H1 (cell line): Measurements from ENCODE around the gene TBC1D22A. TPM values are rescaled to one million over a fixed set of nuclear protein-coding genes. Genes with fewer than 3 reads are reported as not detected.

ENCODE experiments used
- CTCF ChIA-PET: fragments of 300-600 bp; sonication (Branson Sonifier 250); formaldehyde crosslinking; loops from one replicate; lab custom pipeline; 2021; ENCODE audit not compliant: partially characterized antibody; lab: Charles Lee
- POLR2A ChIA-PET: fragments of 300-600 bp; sonication (Branson Sonifier 250); formaldehyde crosslinking; loops from one replicate; lab custom pipeline; 2021; ENCODE audit warnings: inconsistent platforms; ENCODE audit not compliant: partially characterized antibody; lab: Charles Lee
- DNase-seq, 2 experiments: peaks; one replicate each; pipeline versions ENCODE4 v3.0.0 to v3.0.0-alpha.2; 2010 to 2022; ENCODE audit warnings: low spot score in 2 of 2, low read depth in 1 of 2, mixed read lengths in 1 of 2
- FAIRE-seq: peaks from 2 replicates; lab custom pipeline; 2011; peaks lifted over from hg19 to GRCh38; lab: Jason Lieb, UNC
- H2AFZ ChIP-seq: 2 replicates; pipeline ENCODE4 v1.8.1; 2012; ENCODE audit warnings: low read length, inconsistent platforms
- H2AK5ac ChIP-seq: 2 replicates; pipeline ENCODE4 v1.6.1; 2013; ENCODE audit warnings: low read depth, low read length
- H2BK120ac ChIP-seq: replicated peaks from 2 replicates; pipeline ENCODE3; 2013; ENCODE audit warnings: low read depth, low read length, inconsistent platforms
- H2BK12ac ChIP-seq: 2 replicates; pipeline ENCODE4 v1.6.1; 2013; ENCODE audit warnings: low read depth, low read length
- H2BK15ac ChIP-seq: 2 replicates; pipeline ENCODE4 v1.6.1; 2013; ENCODE audit warnings: low read length
- H2BK20ac ChIP-seq: 2 replicates; pipeline ENCODE4 v1.6.1; 2013; ENCODE audit warnings: low read length
- H2BK5ac ChIP-seq: 2 replicates; pipeline ENCODE4 v1.6.1; 2013; ENCODE audit warnings: low read depth, low read length
- H3K14ac ChIP-seq: 2 replicates; pipeline ENCODE4 v1.6.1; 2013; ENCODE audit warnings: inconsistent platforms; ENCODE audit not compliant: insufficient read length
- H3K18ac ChIP-seq: 2 replicates; pipeline ENCODE4 v1.6.1; 2013; ENCODE audit warnings: low read length; ENCODE audit errors: extremely low read depth
- H3K23ac ChIP-seq: 2 replicates; pipeline ENCODE4 v1.6.1; 2013; ENCODE audit warnings: inconsistent platforms; ENCODE audit not compliant: insufficient read length
- H3K23me2 ChIP-seq: 2 replicates; pipeline ENCODE4 v1.6.1; 2013; ENCODE audit warnings: low read depth, low read length
- H3K27ac ChIP-seq: 2 replicates; pipeline ENCODE4 v1.6.1; 2011; ENCODE audit warnings: low read depth, low read length, inconsistent platforms
- H3K27me3 ChIP-seq, 4 experiments: replicated peaks in 1 of 4; 1 replicate in 1 of 4; 2 replicates in 3 of 4; pipeline versions ENCODE4 v1.6.1 to v1.8.1; 2011 to 2013; ENCODE audit warnings: low read length in 3 of 4, mild to moderate bottlenecking in 3 of 4, inconsistent platforms in 2 of 4, mixed read lengths in 2 of 4, moderate library complexity in 1 of 4; ENCODE audit not compliant: control insufficient read depth in 3 of 4, insufficient read depth in 3 of 4; ENCODE audit errors: extremely low read depth in 1 of 4
- H3K36me3 ChIP-seq, 4 experiments: 2 replicates each; pipeline versions ENCODE4 v1.6.1 to v1.8.1; 2011 to 2013; ENCODE audit warnings: mild to moderate bottlenecking in 4 of 4, low read length in 3 of 4, moderate library complexity in 2 of 4, control low read depth in 1 of 4, inconsistent platforms in 1 of 4; ENCODE audit not compliant: insufficient read depth in 4 of 4, control insufficient read depth in 2 of 4
- H3K4ac ChIP-seq: replicated peaks from 2 replicates; pipeline ENCODE3; 2013; ENCODE audit warnings: low read length, low read depth, mixed read lengths, inconsistent platforms; ENCODE audit not compliant: insufficient read length
- H3K4me1 ChIP-seq, 4 experiments: replicated peaks in 1 of 4; 1 replicate in 1 of 4; 2 replicates in 3 of 4; pipeline versions ENCODE4 v1.6.1 to v1.8.1; 2011 to 2013; ENCODE audit warnings: low read length in 3 of 4, inconsistent platforms in 2 of 4, mixed read lengths in 1 of 4; ENCODE audit not compliant: insufficient read depth in 4 of 4, control insufficient read depth in 3 of 4
- H3K4me2 ChIP-seq, 2 experiments: 2 replicates each; pipeline versions ENCODE4 v1.6.1 to v1.8.1; 2011 to 2013; ENCODE audit warnings: low read depth in 2 of 2, low read length in 2 of 2, control low read depth in 1 of 2, inconsistent platforms in 1 of 2, mild to moderate bottlenecking in 1 of 2; ENCODE audit not compliant: insufficient read depth in 1 of 2
- H3K4me3 ChIP-seq, 4 experiments: fragments of 200-600, 300-600 bp in 1 of 4; sonication (generic), shearing (Covaris generic), sonication (Bioruptor Twin) in 1 of 4; 2 replicates each; pipeline versions ENCODE4 v1.5.1 to v1.8.1; 2011 to 2016; ENCODE audit warnings: low read length in 4 of 4, low read depth in 3 of 4, control low read depth in 2 of 4, inconsistent platforms in 2 of 4, mild to moderate bottlenecking in 2 of 4, mixed read lengths in 1 of 4, moderate library complexity in 1 of 4; ENCODE audit not compliant: insufficient read depth in 2 of 4; ENCODE audit errors: extremely low read depth in 1 of 4
- H3K56ac ChIP-seq: replicated peaks from 2 replicates; pipeline ENCODE3; 2013; ENCODE audit warnings: low read depth, mild to moderate bottlenecking, mixed read lengths, low read length, inconsistent platforms; ENCODE audit not compliant: insufficient read length
- H3K79me1 ChIP-seq: 2 replicates; pipeline ENCODE4 v1.6.1; 2013; ENCODE audit warnings: low read depth, low read length, control low read depth
- H3K79me2 ChIP-seq, 2 experiments: 2 replicates each; pipeline versions ENCODE4 v1.6.1 to v1.8.1; 2012 to 2013; ENCODE audit warnings: low read length in 2 of 2, mild to moderate bottlenecking in 2 of 2, inconsistent platforms in 1 of 2; ENCODE audit not compliant: insufficient read depth in 2 of 2, control insufficient read depth in 1 of 2
- H3K9ac ChIP-seq, 4 experiments: replicated peaks in 1 of 4; 1 replicate in 1 of 4; 2 replicates in 3 of 4; pipeline versions ENCODE4 v1.6.1 to v1.8.1; 2011 to 2013; ENCODE audit warnings: low read depth in 3 of 4, low read length in 3 of 4, control low read depth in 2 of 4, mild to moderate bottlenecking in 2 of 4, moderate library complexity in 2 of 4, inconsistent platforms in 1 of 4; ENCODE audit errors: extremely low read depth in 1 of 4
- H3K9me3 ChIP-seq, 2 experiments: 2 replicates each; pipeline versions ENCODE4 v1.6.1 to v1.8.1; 2012 to 2013; ENCODE audit warnings: mild to moderate bottlenecking in 2 of 2, moderate library complexity in 2 of 2, control low read depth in 1 of 2, inconsistent platforms in 1 of 2, low read depth in 1 of 2, low read length in 1 of 2, mixed read lengths in 1 of 2; ENCODE audit not compliant: insufficient read depth in 2 of 2
- H4K20me1 ChIP-seq, 2 experiments: replicated peaks in 1 of 2; 2 replicates each; pipeline versions ENCODE3 to v1.8.1; 2011 to 2013; ENCODE audit warnings: inconsistent platforms in 2 of 2, low read length in 2 of 2, mild to moderate bottlenecking in 1 of 2; ENCODE audit not compliant: insufficient read depth in 2 of 2, control insufficient read depth in 1 of 2
- H4K5ac ChIP-seq: 2 replicates; pipeline ENCODE4 v1.6.1; 2013; ENCODE audit warnings: low read length, low read depth, mixed read lengths, inconsistent platforms; ENCODE audit not compliant: insufficient read length
- H4K8ac ChIP-seq: 2 replicates; pipeline ENCODE4 v1.8.0; 2013; ENCODE audit warnings: mild to moderate bottlenecking, moderate library complexity, low read length, inconsistent platforms; ENCODE audit not compliant: insufficient read depth; ENCODE audit errors: extremely low read depth
- H4K91ac ChIP-seq: replicated peaks from 2 replicates; pipeline ENCODE3; 2013; ENCODE audit warnings: low read length, mixed read lengths, inconsistent platforms; ENCODE audit not compliant: insufficient read length
- EZH2 ChIP-seq: fragments of 200-600 bp; sonication (generic); IDR thresholded peaks from 2 replicates; pipeline ENCODE4 v1.7.1; 2012; ENCODE audit warnings: low read depth, mild to moderate bottlenecking, moderate library complexity, low read length, inconsistent platforms; ENCODE audit not compliant: severe bottlenecking
- GABPA ChIP-seq: IDR thresholded peaks from 2 replicates; pipeline ENCODE4 v1.6.1; 2011; ENCODE audit warnings: mild to moderate bottlenecking, low read length, moderate library complexity, borderline replicate concordance; ENCODE audit not compliant: insufficient read depth
- POLR2A ChIP-seq, 2 experiments: IDR thresholded peaks; 1 replicate in 1 of 2; 2 replicates in 1 of 2; pipeline ENCODE4 v1.6.1; 2011; ENCODE audit warnings: low read depth in 2 of 2, low read length in 2 of 2, mild to moderate bottlenecking in 2 of 2; ENCODE audit errors: control extremely low read depth in 1 of 2
- SP2 ChIP-seq: IDR thresholded peaks from 2 replicates; pipeline ENCODE4 v1.6.1; 2012; ENCODE audit warnings: mild to moderate bottlenecking, low read length, inconsistent platforms
- TAF7 ChIP-seq: optimal IDR thresholded peaks from 2 replicates; pipeline ENCODE3; 2011; ENCODE audit warnings: low read depth, mild to moderate bottlenecking, inconsistent platforms, low read length, moderate library complexity, borderline replicate concordance
- WGBS, 2 experiments: shearing (Covaris generic) in 1 of 2; methylation state at CpG; one replicate each; pipeline versions ENCODE4 v1.1.6 to v1.1.7; 2013 to 2015; ENCODE audit warnings: low lambda C conversion rate in 2 of 2, mixed read lengths in 2 of 2, inconsistent platforms in 1 of 2, low coverage in 1 of 2, missing lambda C conversion rate in 1 of 2; ENCODE audit not compliant: insufficient replicate concordance in 2 of 2, insufficient coverage in 1 of 2, insufficient read length in 1 of 2; ENCODE audit errors: extremely low coverage in 1 of 2, missing lambda C conversion rate in 1 of 2; 5-methylcytosine and 5-hydroxymethylcytosine counted together
- polyA plus RNA-seq, 7 experiments: library from polyadenylated mRNA; depleted of rRNA in 3 of 7; stranded (reverse) in 5 of 7; unstranded in 2 of 7; fragments of >200 nt in 5 of 7; fragments of 200-250 nt in 2 of 7; gene quantifications; 1 replicate in 5 of 7; 2 replicates in 1 of 7; 4 replicates in 1 of 7; pipeline versions ENCODE4 v1.2.1 to v1.2.3, GENCODE V29; 2011 to 2013; ENCODE audit warnings: missing spikeins in 2 of 7, mixed read lengths in 2 of 7
- total RNA-seq: library from RNA; stranded (reverse); fragmentation: NEBNext Ultra II Directional; extraction: Animal tissue kit (Norgen Biotek cat#: 25700); gene quantifications from 2 replicates; pipeline ENCODE4 v1.2.1, GENCODE V29; 2021

Gene TBC1D22A
- total and polyA plus RNA-seq, 2 of the 8 experiments (the other 6 are each of a cell fraction or from before 2014, with no cell fraction given): 11.9 to 18.4 TPM

- Histone ChIP-seq H3K27ac (no peak overlapping the region), H3K14ac (no peak overlapping the region), H3K4me2 (no peak overlapping the region), H2AK5ac (no peak overlapping the region), H3K4me3 (no peak overlapping the region), H3K23ac (no peak overlapping the region), H3K27me3 (no peaks in the 10 kb centered on the region), H3K79me2 (no peaks in the 10 kb centered on the region), H3K9me3 (no peaks in the 10 kb centered on the region), H3K4ac (no peak overlapping the region), H2AFZ (no peak overlapping the region), H4K91ac (no peak overlapping the region), H3K18ac (no peak overlapping the region), H3K9ac (no peak overlapping the region), H3K36me3 (no peaks in the 10 kb centered on the region; a peak in 1 of 8 replicates), H2BK5ac (peak overlapping the region; percentile 52; the same call in 1 of the 2 replicates), H3K79me1 (peaks cover 5% of the 10 kb centered on the region; the same call in 1 of the 2 replicates), H3K56ac (no peak overlapping the region)
- FAIRE-seq (no peak), DNase-seq (no peak)
- 91% methylated on average over 14 of the region's 15 CpGs; no CpG with 5 or more reads in 1 of the 2 experiments for WGBS, 2 experiments
- ChIA-PET POLR2A (no interaction called here), CTCF (no interaction called here)
- TF ChIP-seq EZH2 (no peak), SP2 (no peak), TAF7 (no peak), POLR2A (IDR thresholded peaks at IDR 0.05; ENCODE audit: control extremely low read depth in 1 of 2, low read depth in 2 of 2, low read length in 2 of 2) (no peak), GABPA (no peak)
- TF ChIP-seq, all 59 proteins: peak for 0
- Histone ChIP-seq H3K23me2 (no peaks in the 10 kb centered on the region), H4K5ac (no peak overlapping the region), H2BK12ac (no peak overlapping the region), H4K8ac (no peak overlapping the region), H3K4me1 (no peaks in the 10 kb centered on the region), H2BK20ac (no peak overlapping the region), H4K20me1 (peaks cover 0 to 3% of the 10 kb centered on the region in 2 experiments), H2BK120ac (no peak overlapping the region), H2BK15ac (no peak overlapping the region)
Measured at GRCh38 chr22:47060718-47061117, 298.3 kb downstream of the TBC1D22A start.
